Fibroblast of pulmonary artery (primary cell): ENCODE results near the gene KIF3C.

ENCODE experiments used
- DNase-seq: peaks from one replicate; pipeline ENCODE4 v3.0.0-alpha.2; 2010; ENCODE audit warnings: low read depth
- H3K4me3 ChIP-seq: replicated peaks from 2 replicates; pipeline ENCODE4 v1.5.1; 2011; ENCODE audit warnings: low read depth, mild to moderate bottlenecking, control low read depth, low read length, moderate library complexity
- CTCF ChIP-seq: IDR thresholded peaks from 2 replicates; pipeline ENCODE4 v1.5.1; 2011; ENCODE audit warnings: mild to moderate bottlenecking, control low read depth, low read length, inconsistent platforms; ENCODE audit errors: missing control alignments

KIF3C gene

GRCh38 chr2:25983735-25984134 lies 1.4 kb upstream of the KIF3C start:
- no peak overlapping the region for H3K4me3 ChIP-seq
- no peak for TF ChIP-seq CTCF
- no peak for DNase-seq

GRCh38 chr2:25982968-25983280 lies 627 bp upstream of the KIF3C start:
- TF ChIP-seq CTCF: no peak
- peak overlapping the region; percentile 76 for H3K4me3 ChIP-seq
- DNase-seq: no peak

GRCh38 chr2:25981596-25982272 lies 563 bp downstream of the KIF3C start:
- no peak for DNase-seq

GRCh38 chr2:25980951-25981350 lies 1.3 kb downstream of the KIF3C start:
- TF ChIP-seq CTCF: no peak
- no peak for DNase-seq
- peak overlapping the region; percentile 76 for H3K4me3 ChIP-seq

More at GRCh38 chr2:25981596-25982272, 563 bp downstream of the KIF3C start:
- no peak for TF ChIP-seq CTCF
- H3K4me3 ChIP-seq: peak overlapping the region; percentile 76

- DNase-seq: no peak
- no peak for TF ChIP-seq CTCF
- H3K4me3 ChIP-seq: no peak overlapping the region
These were observed 2.0 kb downstream of the KIF3C start for GRCh38 chr2:25980076-25980887.

GRCh38 chr2:25979001-25979400 lies 3.3 kb downstream of the KIF3C start:
- DNase-seq: no peak
- no peak overlapping the region for H3K4me3 ChIP-seq
- no peak for TF ChIP-seq CTCF
